HG03060 (cell line): ENCODE data around the gene CTNS.
A peak's percentile ranks its signal among the peaks of the same experiment; 100 is the strongest.

Source experiments
- ATAC-seq: cut with Tn5 transposase; IDR thresholded peaks from one replicate; pipeline ENCODE4 v1.9.1; 2021; ENCODE audit warnings: low read depth, moderate number of reproducible peaks; ENCODE audit not compliant: unreplicated experiment

CTNS gene

GRCh38 chr17:3708366-3708765, 71.8 kb downstream of the CTNS start:
- ATAC-seq, result no peak

GRCh38 chr17:3710951-3711383, 74.4 kb downstream of the CTNS start:
- ATAC-seq, result peak; percentile 94
